ENCODE measurements around the gene NTF4. TPM values are rescaled to one million over a fixed set of nuclear protein-coding genes. Genes with fewer than 3 reads are reported as not detected.

NTF4 gene
- total and polyA plus RNA-seq, 2 of the 4 experiments (the other 2 are of a cell fraction), result 0.09 to 0.18 TPM

DNA sequence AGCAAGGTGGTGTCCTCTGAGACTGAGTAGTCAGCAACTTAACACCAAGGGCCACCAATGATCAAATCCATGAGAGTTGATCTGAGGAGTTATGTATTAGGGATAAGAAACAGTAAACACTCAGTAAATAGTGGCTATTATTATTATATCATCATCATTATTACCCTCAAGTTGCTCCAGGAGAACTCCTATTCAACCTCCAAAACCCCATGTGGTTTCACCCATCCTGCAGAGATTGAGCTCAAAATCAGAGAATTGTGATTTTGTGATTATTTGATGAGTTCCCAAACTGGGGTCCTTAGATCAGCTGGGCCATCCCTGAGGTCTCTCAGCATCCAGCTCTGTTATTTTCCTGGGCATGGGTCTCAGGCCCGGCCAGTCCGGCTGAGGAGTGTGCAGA, 3.6 kb downstream of the NTF4 start:
- ChIA-PET CTCF (no interaction called here), POLR2A (ENCODE audit: unreplicated experiment) (interaction anchor here (0.5 kb wide), 1 partner anchor 26 kb away, joined by 7 read pairs; no protein-coding TSS in a partner anchor)
- no peak overlapping the region for H2BK20ac ChIP-seq (ENCODE audit: low read depth, low read length)
- peaks cover 5% of the 10 kb centered on the region; the same call in 1 of the 2 replicates for H3K4me1 ChIP-seq (ENCODE audit: control insufficient read depth, insufficient read depth, low read length)
- H2AK9ac ChIP-seq (replicated peaks; ENCODE audit: low read depth, low read length, poor library complexity), result no peak overlapping the region
- no peak overlapping the region for H3K18ac ChIP-seq (ENCODE audit: low read depth, low read length)
- no peak overlapping the region for H3K14ac ChIP-seq (replicated peaks; ENCODE audit: low read depth, low read length)
- in situ Hi-C loops (cut with MboI; ENCODE audit: low sequenced_read_pairs), result no loop called here
- H2AK5ac ChIP-seq (ENCODE audit: low read depth, low read length), result no peak overlapping the region
- H2BK15ac ChIP-seq (ENCODE audit: low read depth, low read length), result no peak overlapping the region
- H3K4me3 ChIP-seq (ENCODE audit: insufficient read depth, low read depth, low read length), result no peak overlapping the region
- no peaks in the 10 kb centered on the region for H3K36me3 ChIP-seq (ENCODE audit: control insufficient read depth, insufficient read depth, low read length)
- no peak overlapping the region for H3K27ac ChIP-seq (ENCODE audit: insufficient read depth, low read length)
- no peak overlapping the region for H3K23ac ChIP-seq (ENCODE audit: low read depth, low read length)
- H3K27me3 ChIP-seq (ENCODE audit: control insufficient read depth, insufficient read depth, low read length), result peaks cover 27% of the 10 kb centered on the region
- WGBS, 2 experiments (ENCODE audit: extremely low coverage in 2 of 2, insufficient read length in 1 of 2), result 94% methylated on average over 2 of the region's 2 CpGs; no CpG with 5 or more reads in 1 of the 2 experiments
- H3K9ac ChIP-seq (ENCODE audit: low read depth, low read length), result no peak overlapping the region
- H2BK120ac ChIP-seq (ENCODE audit: low read depth, low read length), result no peak overlapping the region
- H3K4me2 ChIP-seq (ENCODE audit: low read depth, low read length), result no peak overlapping the region
- no peaks in the 10 kb centered on the region for H4K20me1 ChIP-seq (ENCODE audit: insufficient read depth, low read length)
- H2BK5ac ChIP-seq (ENCODE audit: low read depth, low read length, poor library complexity, severe bottlenecking), result no peak overlapping the region
- DNase-seq (no peak), ATAC-seq (ENCODE audit: low read depth) (no peak)
- H2AFZ ChIP-seq (replicated peaks; ENCODE audit: low read length, poor library complexity), result no peak overlapping the region
- H4K8ac ChIP-seq (ENCODE audit: low read depth in 2 of 2, low read length in 2 of 2), result no peak overlapping the region
- TF ChIP-seq, protein P1, sequence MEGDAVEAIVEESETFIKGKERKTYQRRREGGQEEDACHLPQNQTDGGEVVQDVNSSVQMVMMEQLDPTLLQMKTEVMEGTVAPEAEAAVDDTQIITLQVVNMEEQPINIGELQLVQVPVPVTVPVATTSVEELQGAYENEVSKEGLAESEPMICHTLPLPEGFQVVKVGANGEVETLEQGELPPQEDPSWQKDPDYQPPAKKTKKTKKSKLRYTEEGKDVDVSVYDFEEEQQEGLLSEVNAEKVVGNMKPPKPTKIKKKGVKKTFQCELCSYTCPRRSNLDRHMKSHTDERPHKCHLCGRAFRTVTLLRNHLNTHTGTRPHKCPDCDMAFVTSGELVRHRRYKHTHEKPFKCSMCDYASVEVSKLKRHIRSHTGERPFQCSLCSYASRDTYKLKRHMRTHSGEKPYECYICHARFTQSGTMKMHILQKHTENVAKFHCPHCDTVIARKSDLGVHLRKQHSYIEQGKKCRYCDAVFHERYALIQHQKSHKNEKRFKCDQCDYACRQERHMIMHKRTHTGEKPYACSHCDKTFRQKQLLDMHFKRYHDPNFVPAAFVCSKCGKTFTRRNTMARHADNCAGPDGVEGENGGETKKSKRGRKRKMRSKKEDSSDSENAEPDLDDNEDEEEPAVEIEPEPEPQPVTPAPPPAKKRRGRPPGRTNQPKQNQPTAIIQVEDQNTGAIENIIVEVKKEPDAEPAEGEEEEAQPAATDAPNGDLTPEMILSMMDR (conservative IDR thresholded peaks at IDR 0.05; ENCODE audit: low read depth, low read length), result no peak
- TF ChIP-seq CHD1 (IDR thresholded peaks at IDR 0.05; ENCODE audit: low read depth, low read length) (no peak), RFX5 (IDR thresholded peaks at IDR 0.05; ENCODE audit: low read depth, low read length) (no peak), RAD21 (IDR thresholded peaks at IDR 0.05; ENCODE audit: low read length) (no peak), MAFK (IDR thresholded peaks at IDR 0.05; ENCODE audit: low read depth, low read length) (no peak), CEBPB (IDR thresholded peaks at IDR 0.05; ENCODE audit: low read depth, low read length) (no peak), FOS (IDR thresholded peaks at IDR 0.05; ENCODE audit: low read depth, low read length) (no peak)
- dilution Hi-C loops (cut with HindIII; ENCODE audit: low sequenced_read_pairs, unreplicated experiment), result no loop called here
- no peaks in the 10 kb centered on the region for H3K9me3 ChIP-seq (ENCODE audit: control insufficient read depth, insufficient read depth, low read length)
- H3K4ac ChIP-seq (ENCODE audit: low read depth, low read length), result no peak overlapping the region
- peaks cover 0 to 5% of the 10 kb centered on the region in 2 experiments; a peak in 3 of 4 replicates for H3K79me1 ChIP-seq (ENCODE audit: low read depth in 1 of 2, low read length in 2 of 2)
- H3K9me1 ChIP-seq (ENCODE audit: insufficient read depth, low read length), result no peaks in the 10 kb centered on the region
- no TSS peak for BruUV-seq (replicated peaks)
- no peak overlapping the region for H3K56ac ChIP-seq (ENCODE audit: extremely low read depth, insufficient read depth, low read length)
- H4K91ac ChIP-seq (ENCODE audit: insufficient read depth, low read depth, low read length), result no peak overlapping the region
- H4K5ac ChIP-seq (ENCODE audit: low read depth, low read length), result no peak overlapping the region
- intact Hi-C loops (cut with micrococcal nuclease), result no loop called here
